ENCODE measurements around the gene C1orf115.

Gene C1orf115

GRCh38 chr1:220692436-220693228, 2.5 kb downstream of the C1orf115 start:
- TF ChIP-seq, protein P1, sequence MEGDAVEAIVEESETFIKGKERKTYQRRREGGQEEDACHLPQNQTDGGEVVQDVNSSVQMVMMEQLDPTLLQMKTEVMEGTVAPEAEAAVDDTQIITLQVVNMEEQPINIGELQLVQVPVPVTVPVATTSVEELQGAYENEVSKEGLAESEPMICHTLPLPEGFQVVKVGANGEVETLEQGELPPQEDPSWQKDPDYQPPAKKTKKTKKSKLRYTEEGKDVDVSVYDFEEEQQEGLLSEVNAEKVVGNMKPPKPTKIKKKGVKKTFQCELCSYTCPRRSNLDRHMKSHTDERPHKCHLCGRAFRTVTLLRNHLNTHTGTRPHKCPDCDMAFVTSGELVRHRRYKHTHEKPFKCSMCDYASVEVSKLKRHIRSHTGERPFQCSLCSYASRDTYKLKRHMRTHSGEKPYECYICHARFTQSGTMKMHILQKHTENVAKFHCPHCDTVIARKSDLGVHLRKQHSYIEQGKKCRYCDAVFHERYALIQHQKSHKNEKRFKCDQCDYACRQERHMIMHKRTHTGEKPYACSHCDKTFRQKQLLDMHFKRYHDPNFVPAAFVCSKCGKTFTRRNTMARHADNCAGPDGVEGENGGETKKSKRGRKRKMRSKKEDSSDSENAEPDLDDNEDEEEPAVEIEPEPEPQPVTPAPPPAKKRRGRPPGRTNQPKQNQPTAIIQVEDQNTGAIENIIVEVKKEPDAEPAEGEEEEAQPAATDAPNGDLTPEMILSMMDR (IDR thresholded peaks at IDR 0.05; ENCODE audit: low read depth, low read length, missing control alignments): no peak
- no peak overlapping the region for H3K4me3 ChIP-seq (replicated peaks; ENCODE audit: low read depth, low read length)
- DNase-seq (ENCODE audit: extremely low read depth, low read depth): peak; percentile 29

GRCh38 chr1:220694866-220695382, 4.8 kb downstream of the C1orf115 start:
- DNase-seq (ENCODE audit: extremely low read depth, low read depth): no peak
- no peak overlapping the region for H3K4me3 ChIP-seq (replicated peaks; ENCODE audit: low read depth, low read length)
- TF ChIP-seq, protein P1 (IDR thresholded peaks at IDR 0.05; ENCODE audit: low read depth, low read length, missing control alignments): no peak

- TF ChIP-seq, protein P1 (IDR thresholded peaks at IDR 0.05; ENCODE audit: low read depth, low read length, missing control alignments): no peak
- DNase-seq (ENCODE audit: extremely low read depth, low read depth): no peak
- H3K4me3 ChIP-seq (replicated peaks; ENCODE audit: low read depth, low read length): no peak overlapping the region
These were observed 5.3 kb downstream of the C1orf115 start for GRCh38 chr1:220695426-220695825.

- no peak for DNase-seq (ENCODE audit: extremely low read depth, low read depth)
- TF ChIP-seq, protein P1 (IDR thresholded peaks at IDR 0.05; ENCODE audit: low read depth, low read length, missing control alignments): no peak
- no peak overlapping the region for H3K4me3 ChIP-seq (replicated peaks; ENCODE audit: low read depth, low read length)
These were observed 6.2 kb downstream of the C1orf115 start for GRCh38 chr1:220696226-220696862.

- TF ChIP-seq, protein P1 (IDR thresholded peaks at IDR 0.05; ENCODE audit: low read depth, low read length, missing control alignments): no peak
- peak; percentile 19 for DNase-seq (ENCODE audit: extremely low read depth, low read depth)
- no peak overlapping the region for H3K4me3 ChIP-seq (replicated peaks; ENCODE audit: low read depth, low read length)
These were observed 6.7 kb downstream of the C1orf115 start for GRCh38 chr1:220696863-220697231.

GRCh38 chr1:220697326-220697725, 7.2 kb downstream of the C1orf115 start:
- TF ChIP-seq, protein P1 (IDR thresholded peaks at IDR 0.05; ENCODE audit: low read depth, low read length, missing control alignments): no peak
- DNase-seq (ENCODE audit: extremely low read depth, low read depth): no peak
- no peak overlapping the region for H3K4me3 ChIP-seq (replicated peaks; ENCODE audit: low read depth, low read length)
